Left lung (tissue), 10 donors: ENCODE results near the gene TUB. TPM values are rescaled to one million over a fixed set of nuclear protein-coding genes. Genes with fewer than 3 reads are reported as not detected.

ENCODE experiments used
- ATAC-seq: fragments of 200-7000 bp; cut with Tn5 transposase; one replicate; pipeline ENCODE4 v1.9.1; 2020; ENCODE audit warnings: moderate library complexity
- DNase-seq, 4 donors: peaks; one replicate each; pipeline ENCODE4 v3.0.0-alpha.2; 2013 to 2020
- H3K27ac ChIP-seq, 2 donors: fragments of 200-600 bp; sonication (generic) in 1 of 2; one replicate each; pipeline versions ENCODE4 v1.5.0 to v1.8.0; 2020 to 2021
- H3K27me3 ChIP-seq, 2 donors: fragments of 200-600 bp; sonication (generic) in 1 of 2; one replicate each; pipeline versions ENCODE4 v1.5.0 to v1.8.0; 2020 to 2021
- H3K36me3 ChIP-seq, 2 donors: fragments of 200-600 bp; sonication (generic) in 1 of 2; one replicate each; pipeline versions ENCODE4 v1.5.0 to v1.8.0; 2020 to 2021
- H3K4me1 ChIP-seq, 2 donors: fragments of 200-600 bp; one replicate each; pipeline ENCODE4 v1.8.0; 2021
- H3K4me3 ChIP-seq, 2 donors: fragments of 200-600 bp; sonication (generic) in 1 of 2; one replicate each; pipeline versions ENCODE4 v1.5.0 to v1.8.0; 2020 to 2021; ENCODE audit warnings: mild to moderate bottlenecking in 1 of 2
- H3K9me3 ChIP-seq, 2 donors: fragments of 200-600 bp; sonication (generic) in 1 of 2; one replicate each; pipeline versions ENCODE4 v1.5.0 to v1.8.0; 2020 to 2021
- intact Hi-C, 2 donors: fragments of 100-400 bp; cut with DNase I; formaldehyde crosslinking; loops; one replicate each; pipeline versions ENCODE4 v1.11.2 to v1.14.2; 2022
- polyA plus RNA-seq, 6 donors: library from polyadenylated mRNA; unstranded; fragments of 120-200 nt; gene quantifications; one replicate each; pipeline ENCODE4 v1.2.1, GENCODE V29; 2013; ENCODE audit not compliant: insufficient read length in 6 of 6
- total RNA-seq, 2 donors: library from RNA; stranded (reverse); fragmentation: NEBNext Ultra II Directional; extraction: Animal tissue kit (Norgen Biotek cat#: 25700); gene quantifications; one replicate each; pipeline ENCODE4 v1.2.1, GENCODE V29; 2021
- TF ChIP-seq, protein P1 (sequence below), 2 donors: fragments of 200-600 bp; sonication (generic) in 1 of 2; IDR thresholded peaks; one replicate each; pipeline versions ENCODE4 v1.5.0 to v1.8.0; 2021; ENCODE audit warnings: antibody characterized with exemption in 2 of 2
- donor health status: DM: no; HTN: yes; CAD: no.
- donor health status: DM: no; HTN: no; CAD: no.

The TUB gene
- total and polyA plus RNA-seq, 8 donors: 5.6 to 30.0 (median 26.9) TPM

DNA sequence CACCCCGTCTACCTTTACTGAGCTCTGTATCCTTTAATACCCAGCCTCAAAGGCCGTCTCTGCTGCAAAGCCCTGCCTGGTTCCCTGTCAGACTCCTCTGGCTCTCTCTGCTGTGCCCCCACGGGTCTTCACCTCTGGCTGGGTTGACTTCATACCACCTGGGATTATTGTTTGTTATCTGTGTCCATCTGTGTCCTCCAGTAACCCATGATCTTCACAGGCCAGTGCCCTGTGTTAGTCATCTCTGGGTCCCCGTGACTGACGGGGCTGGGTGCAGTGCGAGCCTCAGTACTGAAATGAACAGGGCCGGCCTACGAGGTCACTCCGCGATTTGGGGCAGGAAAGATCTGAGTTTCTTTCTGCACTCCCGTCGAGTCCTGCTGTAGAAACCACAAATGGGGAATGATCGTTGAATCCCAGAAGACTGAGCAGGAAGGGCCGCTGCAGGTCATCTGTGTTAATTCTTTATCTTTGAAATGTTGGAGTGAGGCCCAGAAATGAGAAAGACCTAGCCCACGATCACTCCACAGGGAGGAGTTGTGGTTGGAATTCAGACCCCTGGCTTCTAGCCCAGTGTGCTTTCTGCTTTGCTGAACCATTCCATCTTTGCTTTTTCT lies 12.3 kb upstream of the TUB start:
- H3K4me1 ChIP-seq: peaks cover 0 to 3% of the 10 kb centered on the region in 2 donors
- intact Hi-C loops: no loop called here
- H3K27ac ChIP-seq: no peak overlapping the region
- H3K27me3 ChIP-seq: peaks cover 0 to 15% of the 10 kb centered on the region in 2 donors
- H3K9me3 ChIP-seq: no peaks in the 10 kb centered on the region
- H3K4me3 ChIP-seq: no peak overlapping the region
- DNase-seq: peak in 3 of 4 donors; percentile 34 to 57 (median 55)
- TF ChIP-seq, protein P1, sequence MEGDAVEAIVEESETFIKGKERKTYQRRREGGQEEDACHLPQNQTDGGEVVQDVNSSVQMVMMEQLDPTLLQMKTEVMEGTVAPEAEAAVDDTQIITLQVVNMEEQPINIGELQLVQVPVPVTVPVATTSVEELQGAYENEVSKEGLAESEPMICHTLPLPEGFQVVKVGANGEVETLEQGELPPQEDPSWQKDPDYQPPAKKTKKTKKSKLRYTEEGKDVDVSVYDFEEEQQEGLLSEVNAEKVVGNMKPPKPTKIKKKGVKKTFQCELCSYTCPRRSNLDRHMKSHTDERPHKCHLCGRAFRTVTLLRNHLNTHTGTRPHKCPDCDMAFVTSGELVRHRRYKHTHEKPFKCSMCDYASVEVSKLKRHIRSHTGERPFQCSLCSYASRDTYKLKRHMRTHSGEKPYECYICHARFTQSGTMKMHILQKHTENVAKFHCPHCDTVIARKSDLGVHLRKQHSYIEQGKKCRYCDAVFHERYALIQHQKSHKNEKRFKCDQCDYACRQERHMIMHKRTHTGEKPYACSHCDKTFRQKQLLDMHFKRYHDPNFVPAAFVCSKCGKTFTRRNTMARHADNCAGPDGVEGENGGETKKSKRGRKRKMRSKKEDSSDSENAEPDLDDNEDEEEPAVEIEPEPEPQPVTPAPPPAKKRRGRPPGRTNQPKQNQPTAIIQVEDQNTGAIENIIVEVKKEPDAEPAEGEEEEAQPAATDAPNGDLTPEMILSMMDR (IDR thresholded peaks at IDR 0.05): no peak
- H3K36me3 ChIP-seq: no peaks in the 10 kb centered on the region
- peak; percentile 69 for ATAC-seq

DNA sequence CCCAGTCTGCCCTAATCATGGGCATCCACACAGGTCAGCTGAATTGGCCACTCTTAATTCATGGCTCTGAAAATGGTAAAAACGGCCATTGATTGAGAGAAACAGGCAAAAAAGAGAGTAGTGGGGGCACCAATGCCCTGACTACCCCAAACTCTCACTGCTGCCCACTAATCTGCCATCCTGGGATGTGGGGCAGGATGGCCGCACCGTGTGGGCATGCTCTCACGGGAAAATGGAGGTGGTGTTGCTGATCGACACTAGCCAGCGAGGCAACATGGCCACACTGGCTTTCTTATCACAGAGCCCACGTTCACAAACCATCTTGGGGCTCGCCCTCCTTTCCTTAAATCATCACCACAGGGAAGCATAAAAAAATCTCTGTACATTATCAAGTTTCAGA lies 11.2 kb upstream of the TUB start:
- Histone ChIP-seq H3K4me3 (no peak overlapping the region), H3K27ac (no peak overlapping the region), H3K27me3 (peaks cover 0 to 26% of the 10 kb centered on the region in 2 donors), H3K9me3 (no peaks in the 10 kb centered on the region), H3K4me1 (peaks cover 0 to 3% of the 10 kb centered on the region in 2 donors), H3K36me3 (no peaks in the 10 kb centered on the region)
- TF ChIP-seq, protein P1 (IDR thresholded peaks at IDR 0.05): no peak
- ATAC-seq (no peak), DNase-seq (no peak)
- intact Hi-C loops: no loop called here

DNA sequence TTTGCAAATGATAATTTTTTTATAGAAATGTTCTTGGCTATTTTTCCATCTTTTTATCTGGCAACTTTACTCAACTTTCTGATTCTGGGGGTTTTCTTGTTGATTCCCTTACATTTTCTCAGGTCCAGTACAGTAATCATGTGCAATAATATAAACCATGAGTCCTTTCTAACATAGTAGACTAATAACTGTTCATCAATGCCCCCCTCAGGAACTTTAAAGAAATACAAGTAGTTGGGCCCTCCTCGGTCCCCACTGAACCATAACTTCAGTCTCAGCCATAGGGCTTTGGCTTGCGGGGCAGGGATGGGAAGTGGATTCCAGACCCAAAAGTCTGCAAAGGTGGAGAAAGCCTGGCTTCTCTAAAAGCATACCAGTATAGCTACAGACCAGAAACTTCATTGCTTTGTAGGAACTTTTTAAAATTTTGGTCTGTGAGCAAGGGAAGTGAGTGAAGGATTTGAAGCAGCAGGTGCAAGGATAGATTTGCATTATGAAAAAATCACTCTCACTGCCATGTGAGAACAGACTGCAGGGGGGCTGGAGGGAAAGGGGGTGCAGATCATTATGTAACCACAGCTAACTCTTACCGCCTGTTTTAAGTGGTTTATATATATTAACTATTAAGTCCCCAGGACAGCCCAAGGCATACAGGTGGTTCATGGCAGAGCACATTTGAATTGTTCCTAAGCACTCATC lies 10.4 kb upstream of the TUB start:
- Histone ChIP-seq H3K27me3 (peaks cover 0 to 27% of the 10 kb centered on the region in 2 donors), H3K4me3 (no peak overlapping the region), H3K36me3 (no peaks in the 10 kb centered on the region), H3K4me1 (peaks cover 0 to 3% of the 10 kb centered on the region in 2 donors), H3K27ac (no peak overlapping the region), H3K9me3 (no peaks in the 10 kb centered on the region)
- intact Hi-C loops: no loop called here
- ATAC-seq: peak; percentile 47
- TF ChIP-seq, protein P1 (IDR thresholded peaks at IDR 0.05): peak in 1 of 2 donors; percentile 23
- no peak for DNase-seq

DNA sequence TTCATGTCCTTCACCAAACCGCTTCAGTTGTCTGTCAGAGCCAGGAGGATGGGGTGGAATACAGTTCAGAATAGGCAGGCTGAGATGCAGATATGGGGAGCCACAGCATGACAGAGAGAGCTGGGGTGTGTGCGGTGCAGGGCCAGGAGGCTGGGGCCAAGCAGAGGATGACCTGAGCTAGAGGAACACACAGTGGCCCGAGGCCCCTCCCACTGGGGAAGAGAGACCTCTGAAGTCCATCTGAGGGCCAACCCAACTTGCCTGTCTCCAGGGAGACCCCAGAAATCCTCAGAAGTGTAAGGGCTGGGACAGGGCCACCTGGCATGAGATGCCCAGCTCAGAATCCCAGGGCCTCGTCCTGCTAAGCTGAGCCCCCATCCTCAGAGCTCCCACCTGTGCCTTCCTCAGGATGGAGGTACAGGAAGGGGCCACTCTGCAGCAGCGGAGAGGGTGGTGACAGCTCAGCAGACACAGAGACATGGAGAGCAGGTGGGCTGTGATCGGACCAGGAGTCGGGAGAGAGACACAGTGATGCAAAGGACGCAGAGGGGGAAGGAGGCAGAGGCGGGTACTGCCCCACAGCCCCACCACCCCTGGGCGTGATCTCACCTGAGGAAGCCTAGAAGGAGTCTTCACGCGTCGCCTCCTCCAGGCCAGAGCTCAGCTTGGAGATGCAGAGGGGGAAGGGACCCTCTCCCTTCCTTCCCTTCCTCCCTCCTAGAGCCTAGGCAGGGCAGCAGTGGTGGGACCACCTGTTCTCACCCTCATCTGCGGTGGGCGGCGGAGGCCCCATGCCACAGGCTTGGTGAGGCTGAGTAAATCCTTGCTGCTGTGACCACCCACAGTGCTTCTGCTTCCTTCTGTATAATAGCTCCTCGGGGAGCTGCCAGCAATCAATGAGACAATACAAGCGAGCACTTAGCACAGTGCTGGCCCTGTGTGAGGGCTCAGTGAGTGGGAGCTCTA lies 9.1 kb upstream of the TUB start:
- Histone ChIP-seq H3K27me3 (peaks cover 0 to 32% of the 10 kb centered on the region in 2 donors), H3K4me3 (no peak overlapping the region), H3K27ac (no peak overlapping the region), H3K9me3 (no peaks in the 10 kb centered on the region), H3K4me1 (peaks cover 0 to 3% of the 10 kb centered on the region in 2 donors), H3K36me3 (no peaks in the 10 kb centered on the region)
- intact Hi-C loops: no loop called here
- no peak for ATAC-seq
- peak in 1 of 4 donors; percentile 16 for DNase-seq
- TF ChIP-seq, protein P1 (IDR thresholded peaks at IDR 0.05): no peak
